ENCODE data around the gene HS6ST3. TPM values are rescaled to one million over a fixed set of nuclear protein-coding genes. Genes with fewer than 3 reads are reported as not detected.

HS6ST3 gene
- total and polyA plus RNA-seq, 9 of the 15 experiments (the other 6 are each of a cell fraction or from before 2014, with no cell fraction given), result not detected

- DNase-seq (ENCODE audit: extremely low read depth in 1 of 4, low spot score in 3 of 4) (no peak), ATAC-seq (no peak), FAIRE-seq (no peak)
- Histone ChIP-seq H3K4me3 (no peak overlapping the region), H3K36me3 (ENCODE audit: control insufficient read depth, insufficient read depth, low read length) (no peaks in the 10 kb centered on the region), H2AFZ (ENCODE audit: low read depth, low read length) (no peak overlapping the region), H3K9me1 (ENCODE audit: control insufficient read depth, insufficient read depth, low read length) (no peaks in the 10 kb centered on the region), H3K27me3 (ENCODE audit: control insufficient read depth in 2 of 2, insufficient read depth in 2 of 2, low read length in 2 of 2) (no peaks in the 10 kb centered on the region), H3K9me3 (replicated peaks; ENCODE audit: control insufficient read depth, insufficient read depth, low read depth, low read length) (no peaks in the 10 kb centered on the region), H3K9ac (ENCODE audit: insufficient read depth in 1 of 2, low read depth in 2 of 2, low read length in 2 of 2) (no peak overlapping the region), H3K4me2 (ENCODE audit: insufficient read depth, low read length) (no peak overlapping the region), H3K79me2 (ENCODE audit: control insufficient read depth, insufficient read depth, low read length) (no peaks in the 10 kb centered on the region), H3K4me1 (replicated peaks in 1 of 2; ENCODE audit: control insufficient read depth in 2 of 2, insufficient read depth in 2 of 2, low read length in 2 of 2) (no peaks in the 10 kb centered on the region), H3K27ac (ENCODE audit: extremely low read depth, low read depth, low read length) (no peak overlapping the region), H4K20me1 (replicated peaks; ENCODE audit: control insufficient read depth, insufficient read depth, low read length) (no peaks in the 10 kb centered on the region)
- intact Hi-C loops (cut with micrococcal nuclease) (no loop called here), in situ Hi-C loops (cut with MboI) (no loop called here)
- CTCF ChIA-PET (ENCODE audit: low intra/inter-chr PET ratio), result no interaction called here
- no TSS peak for BruUV-seq (replicated peaks)
- 4% methylated on average over 7 of the region's 7 CpGs for WGBS (ENCODE audit: insufficient coverage, low coverage, missing lambda C conversion rate)
- POLR2A ChIA-PET, result interaction anchor here (0.6 kb wide), 1 partner anchor 29 kb away, joined by 4 read pairs; no protein-coding TSS in a partner anchor
- TF ChIP-seq ZNF518B (CRISPR knock-in tag; IDR thresholded peaks at IDR 0.05) (no peak), ZNF766 (CRISPR knock-in tag; conservative IDR thresholded peaks at IDR 0.05) (no peak), EHMT2 (IDR thresholded peaks at IDR 0.05) (no peak), PHF8 (IDR thresholded peaks at IDR 0.05; ENCODE audit: borderline replicate concordance, low read length) (no peak), THRA (IDR thresholded peaks at IDR 0.05) (no peak), ZFP1 (CRISPR knock-in tag; IDR thresholded peaks at IDR 0.05) (no peak), TRIM25 (IDR thresholded peaks at IDR 0.05; ENCODE audit: borderline replicate concordance) (no peak), ZBTB12 (CRISPR knock-in tag; IDR thresholded peaks at IDR 0.05) (no peak), ZNF764 (CRISPR knock-in tag; IDR thresholded peaks at IDR 0.05; ENCODE audit: low read depth) (no peak), ZSCAN29 (IDR thresholded peaks at IDR 0.05) (no peak), ETS1 (conservative IDR thresholded peaks at IDR 0.05; ENCODE audit: control insufficient read depth, low read depth, low read length) (no peak)
Measured at GRCh38 chr13:96474181-96474557, 384.3 kb downstream of the HS6ST3 start.
